Measurements from ENCODE around the gene TBCB. TPM values are rescaled to one million over a fixed set of nuclear protein-coding genes. Genes with fewer than 3 reads are reported as not detected.

TBCB gene
- total and polyA plus RNA-seq, 9 of the 15 experiments (the other 6 are each of a cell fraction or from before 2014, with no cell fraction given) = 3.5 to 115 (median 58.9) TPM

- TF ChIP-seq YY1 (IDR thresholded peaks at IDR 0.05; ENCODE audit: borderline replicate concordance in 1 of 3, control insufficient read depth in 1 of 3, extremely low read depth in 1 of 3, insufficient read depth in 3 of 3, insufficient read length in 1 of 3, insufficient replicate concordance in 2 of 3, low read depth in 1 of 3, low read length in 2 of 3) (peak in 2 of 3 experiments; percentile 66 to 80), KDM1A (IDR thresholded peaks at IDR 0.05) (peak in 1 of 2 experiments; percentile 6; a peak in 1 of 4 replicates), ATF6 (CRISPR knock-in tag; IDR thresholded peaks at IDR 0.05) (peak; percentile 91; the same call in 1 of the 2 replicates), MEIS2 (IDR thresholded peaks at IDR 0.05; ENCODE audit: partially characterized antibody) (peak; percentile 93), ZNF589 (CRISPR knock-in tag; IDR thresholded peaks at IDR 0.05; ENCODE audit: low read depth) (peak; percentile 85), HMGN3 (IDR thresholded peaks at IDR 0.05; ENCODE audit: borderline replicate concordance, extremely low read depth, insufficient read length, low read depth, low read length) (peak; percentile 79), NEUROD1 (IDR thresholded peaks at IDR 0.05; ENCODE audit: borderline replicate concordance, low read depth, low read length, partially characterized antibody) (peak; percentile 74), LEF1 (IDR thresholded peaks at IDR 0.05) (0 out of 2 replicates have a peak, but pooled peaks have one; percentile 25), RNF2 (IDR thresholded peaks at IDR 0.05) (peak; percentile 77; the same call in 1 of the 2 replicates), CHD2 (IDR thresholded peaks at IDR 0.05; ENCODE audit: low read depth, low read length) (peak; percentile 79), E2F8 (IDR thresholded peaks at IDR 0.05; ENCODE audit: low read depth, partially characterized antibody) (peak; percentile 61), FOXJ2 (tag; IDR thresholded peaks at IDR 0.05) (0 out of 2 replicates have a peak, but pooled peaks have one; percentile 65), SAP30 (IDR thresholded peaks at IDR 0.05; ENCODE audit: borderline replicate concordance, insufficient read depth, low read depth, low read length, poor library complexity, severe bottlenecking) (peak; percentile 87), NCOA2 (IDR thresholded peaks at IDR 0.05; ENCODE audit: partially characterized antibody in 2 of 2) (no peak), SRF (CRISPR knock-in tag; IDR thresholded peaks at IDR 0.05) (0 out of 4 replicates have a peak, but pooled peaks of 1 of the 2 experiments have one; percentile 11), HNRNPL (IDR thresholded peaks at IDR 0.05; ENCODE audit: low read depth, low read length) (no peak), KLF16 (IDR thresholded peaks at IDR 0.05) (peak; percentile 76), ZNF511 (CRISPR knock-in tag; IDR thresholded peaks at IDR 0.05) (peak; percentile 68; the same call in 1 of the 2 replicates)
- TF ChIP-seq, protein P1, sequence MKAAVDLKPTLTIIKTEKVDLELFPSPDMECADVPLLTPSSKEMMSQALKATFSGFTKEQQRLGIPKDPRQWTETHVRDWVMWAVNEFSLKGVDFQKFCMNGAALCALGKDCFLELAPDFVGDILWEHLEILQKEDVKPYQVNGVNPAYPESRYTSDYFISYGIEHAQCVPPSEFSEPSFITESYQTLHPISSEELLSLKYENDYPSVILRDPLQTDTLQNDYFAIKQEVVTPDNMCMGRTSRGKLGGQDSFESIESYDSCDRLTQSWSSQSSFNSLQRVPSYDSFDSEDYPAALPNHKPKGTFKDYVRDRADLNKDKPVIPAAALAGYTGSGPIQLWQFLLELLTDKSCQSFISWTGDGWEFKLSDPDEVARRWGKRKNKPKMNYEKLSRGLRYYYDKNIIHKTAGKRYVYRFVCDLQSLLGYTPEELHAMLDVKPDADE (conservative IDR thresholded peaks at IDR 0.05; ENCODE audit: control insufficient read depth, low read depth, low read length) = peak; percentile 82
Observed at GRCh38 chr19:36114721-36115452, 381 bp upstream of the TBCB start, which contains the start of gene POLR2I (continued).

Measured in K562 (cell line).